ENCODE results near the gene GFOD2.

Gene GFOD2

DNA sequence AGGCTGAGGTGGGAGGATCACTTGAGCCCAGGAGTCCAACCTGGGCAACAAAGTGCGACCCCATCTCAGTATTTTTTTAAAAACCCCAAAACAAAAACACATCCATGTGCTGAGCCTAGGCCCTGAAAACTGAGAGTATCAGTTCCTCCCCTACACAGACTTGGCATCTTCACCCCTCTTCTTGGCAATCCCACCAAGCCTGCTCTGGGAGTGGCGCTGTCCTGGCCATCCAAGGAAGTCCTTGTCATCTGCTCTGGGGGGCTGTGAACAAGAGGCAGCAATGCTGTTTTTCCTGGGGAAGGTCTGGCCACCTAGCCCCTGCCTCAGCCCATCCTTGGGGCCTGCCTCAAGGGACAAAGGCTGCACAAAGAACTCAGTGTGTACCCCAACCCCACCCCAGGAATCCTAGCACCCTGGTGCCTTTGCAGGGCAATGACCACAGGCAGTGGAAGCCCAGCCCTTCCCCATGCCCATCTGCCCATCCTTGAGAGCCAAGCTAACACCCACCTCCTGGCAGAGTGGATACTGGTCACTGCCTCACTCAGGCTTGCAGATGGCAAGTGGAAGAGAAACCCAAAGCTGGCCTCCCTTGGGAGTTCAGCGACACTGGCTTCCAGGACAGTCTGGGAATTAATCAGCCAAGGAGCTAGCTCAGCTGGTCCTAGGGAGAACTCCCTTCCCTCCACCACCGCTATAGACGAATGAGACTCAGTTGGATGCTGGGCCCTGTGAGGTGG, 14.8 kb upstream of the GFOD2 start:
- no peak for DNase-seq (ENCODE audit: low spot score)

- no peak for DNase-seq (ENCODE audit: low spot score)
Measured at GRCh38 chr16:67731753-67732095, 12.6 kb upstream of the GFOD2 start.

DNA sequence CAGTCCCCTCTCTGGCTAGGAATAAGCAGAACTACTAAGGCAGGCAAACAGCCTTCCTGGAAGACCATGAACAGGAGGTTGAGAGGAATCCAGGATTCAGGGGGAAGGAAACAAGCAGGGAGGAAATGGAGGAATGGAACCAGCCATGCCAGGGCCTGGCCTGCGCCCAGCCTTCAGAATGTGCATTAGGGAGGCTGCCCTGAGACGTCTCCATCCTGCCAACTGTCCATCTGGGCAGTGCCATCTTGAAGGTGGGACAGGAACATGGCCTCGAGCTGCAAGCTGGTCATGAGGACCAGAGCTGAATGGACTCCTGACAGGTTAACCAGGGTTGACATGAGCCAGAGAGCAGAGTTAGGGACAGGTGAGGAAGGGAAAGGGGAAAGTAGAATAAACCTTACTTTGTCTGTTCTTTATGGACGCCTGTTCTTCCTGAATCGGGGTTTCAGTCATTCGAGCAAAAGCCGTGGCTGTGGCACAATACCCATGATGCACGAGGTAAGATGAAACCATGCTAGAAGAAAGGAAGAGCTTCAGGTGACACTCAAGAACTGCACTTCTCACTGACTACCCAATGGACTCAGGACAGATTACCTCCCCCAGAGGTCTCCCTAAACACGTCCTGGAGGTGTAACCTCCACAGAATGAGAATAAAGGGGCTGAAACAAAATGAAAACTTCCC, 12.1 kb upstream of the GFOD2 start:
- DNase-seq (ENCODE audit: low spot score), result no peak

DNA sequence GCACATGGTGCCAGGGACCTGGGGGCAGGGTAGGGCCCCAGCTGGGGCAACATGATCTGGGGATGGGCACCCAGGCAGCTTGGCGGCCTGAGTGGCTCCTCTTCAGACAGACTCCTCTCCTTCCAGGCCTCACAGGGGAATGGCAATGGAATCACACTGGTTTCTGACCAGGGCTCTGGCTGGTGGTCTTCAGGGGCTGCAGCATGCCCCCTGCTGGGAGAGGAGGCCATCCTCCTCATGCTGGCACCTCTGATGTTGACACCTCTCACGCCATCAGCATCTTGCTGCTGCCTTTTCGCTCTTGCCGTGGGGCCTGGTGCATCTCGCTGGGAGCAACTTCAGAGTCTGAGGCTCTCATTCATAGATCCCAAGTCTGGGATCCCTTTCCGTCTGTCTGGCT, 11.2 kb upstream of the GFOD2 start:
- DNase-seq (ENCODE audit: low spot score), result no peak

DNA sequence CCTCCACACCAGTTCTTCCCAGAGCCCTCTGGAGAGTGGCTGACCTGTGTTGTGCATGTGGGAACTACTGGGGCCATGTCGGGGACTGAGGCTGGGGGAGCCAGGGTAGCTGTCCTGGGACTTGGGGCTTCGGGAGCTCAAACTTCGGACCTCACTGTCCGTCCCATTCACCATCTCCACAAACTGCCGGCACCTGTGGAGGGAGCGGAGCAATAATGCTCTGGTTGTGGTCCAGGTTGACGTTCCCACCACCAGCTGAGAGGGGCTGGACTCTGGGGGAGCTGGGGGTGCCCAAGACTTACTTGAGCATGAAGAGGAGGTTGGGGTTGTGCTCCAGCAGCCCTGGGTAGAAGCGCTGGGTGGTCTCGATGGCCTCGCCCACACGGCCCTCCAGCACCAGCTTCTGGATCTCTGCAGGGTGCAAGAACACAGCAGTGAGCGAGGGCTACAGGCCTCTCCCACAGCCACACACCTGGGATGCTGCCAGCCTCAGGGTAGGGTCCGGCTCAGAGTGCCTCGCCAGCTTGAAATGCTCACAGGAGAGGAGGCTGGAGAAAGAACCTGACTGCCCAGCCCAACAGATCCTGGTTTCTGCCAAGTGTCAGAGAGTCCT, 10.6 kb upstream of the GFOD2 start:
- no peak for DNase-seq (ENCODE audit: low spot score)

- no peak for DNase-seq (ENCODE audit: low spot score)
Measured at GRCh38 chr16:67727521-67728485, 8.7 kb upstream of the GFOD2 start.

DNA sequence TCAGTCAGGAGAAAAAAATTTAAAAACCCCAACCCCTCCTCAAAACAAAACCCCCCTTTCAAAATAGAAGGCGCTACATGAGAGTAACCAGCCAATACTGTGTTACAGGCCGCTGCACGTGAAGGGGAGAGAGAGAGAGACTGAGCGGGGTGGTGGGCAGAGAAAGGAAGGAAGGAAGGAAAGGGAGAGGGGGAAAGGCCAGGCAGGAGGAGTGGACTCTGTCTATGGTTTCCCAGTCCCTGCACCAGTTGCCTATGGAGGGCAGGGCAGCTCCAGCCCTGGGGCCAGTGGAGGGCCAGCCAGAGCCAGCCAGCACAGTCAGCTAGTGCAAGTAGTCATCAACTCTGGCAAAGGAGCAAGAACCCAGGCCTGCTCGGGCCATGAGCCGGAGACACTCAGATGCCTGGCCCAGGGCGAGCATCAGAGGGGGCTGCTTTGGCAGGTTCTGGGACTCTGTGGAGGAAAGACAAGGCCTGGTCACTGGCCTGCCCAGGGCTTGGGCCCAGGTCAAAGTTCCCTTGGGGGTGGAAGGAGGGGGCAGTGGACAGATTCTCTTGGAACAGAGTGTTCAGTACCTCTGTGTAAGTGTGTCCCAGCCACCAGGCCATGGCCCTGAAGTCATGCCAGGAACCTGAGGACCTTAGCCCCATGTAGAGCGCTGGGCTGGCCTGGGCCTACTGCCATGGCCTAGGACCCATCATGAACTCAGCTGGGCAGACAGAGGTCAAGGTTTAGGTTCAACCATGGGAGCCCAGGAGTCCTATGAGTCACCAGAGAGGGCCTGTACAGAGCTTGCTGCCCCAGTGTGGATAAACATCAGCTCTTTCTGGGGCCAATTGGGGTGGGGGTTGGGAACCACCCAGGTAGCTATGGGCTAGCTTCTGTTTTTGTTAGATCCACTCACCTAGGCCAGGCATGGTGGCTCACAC, 7.3 kb upstream of the GFOD2 start:
- DNase-seq (ENCODE audit: low spot score), result no peak

DNA sequence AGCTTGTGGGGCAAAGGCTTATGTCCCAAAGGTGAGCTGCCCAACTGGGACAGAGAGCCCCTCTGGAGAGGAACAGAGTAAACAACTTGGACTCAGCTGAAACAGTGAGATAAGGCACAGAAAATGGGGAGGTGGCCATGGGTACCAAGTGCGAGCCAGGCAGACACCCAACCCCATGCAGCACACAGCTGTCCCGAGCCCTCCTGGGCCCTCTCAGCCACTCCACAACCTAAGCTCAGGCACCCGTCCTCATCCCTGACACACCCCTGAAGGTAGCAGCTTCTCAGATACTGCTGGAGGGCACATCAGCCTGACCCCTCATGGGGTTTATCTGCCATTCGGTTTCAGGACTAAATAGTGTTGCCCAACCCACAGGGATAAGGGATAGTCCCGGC, 4.8 kb upstream of the GFOD2 start:
- DNase-seq (ENCODE audit: low spot score), result no peak

DNA sequence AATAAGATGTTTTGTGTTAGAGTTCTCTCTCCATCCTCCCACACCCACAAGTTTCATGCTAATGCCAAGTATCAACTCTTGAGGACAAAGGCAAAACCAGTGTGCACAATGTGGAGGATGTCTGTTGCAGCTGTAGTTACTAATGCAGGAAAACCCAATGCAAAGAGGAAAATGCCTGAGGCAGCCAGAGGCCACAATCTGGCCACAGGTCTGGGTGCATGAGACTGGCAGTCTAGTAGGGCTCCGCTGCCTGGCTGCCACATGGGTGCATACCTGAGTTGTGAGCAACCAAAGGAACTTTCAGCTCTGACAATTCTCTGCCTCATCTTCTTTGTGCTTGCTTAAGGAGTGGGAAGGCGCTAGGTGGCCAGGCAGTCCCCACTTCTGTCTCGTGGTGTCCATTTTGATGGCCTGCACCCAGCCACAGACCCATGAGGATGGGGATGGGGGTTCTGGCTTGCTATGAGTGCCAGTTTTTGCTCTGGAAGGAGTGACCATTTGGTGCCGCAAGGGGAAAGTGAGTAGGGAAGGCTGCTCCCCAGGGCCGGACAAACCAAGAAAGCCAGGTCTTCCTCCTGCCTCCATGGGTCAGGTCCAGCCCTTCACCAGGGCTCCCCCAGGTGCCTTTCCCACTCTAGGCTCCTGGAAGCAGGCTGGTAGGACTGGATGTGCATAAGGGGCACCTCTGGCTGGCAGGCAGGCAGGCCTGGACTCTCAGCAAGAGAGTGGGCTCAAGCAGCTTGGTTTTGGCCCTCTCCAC, 4.2 kb upstream of the GFOD2 start:
- DNase-seq (ENCODE audit: low spot score), result no peak

DNA sequence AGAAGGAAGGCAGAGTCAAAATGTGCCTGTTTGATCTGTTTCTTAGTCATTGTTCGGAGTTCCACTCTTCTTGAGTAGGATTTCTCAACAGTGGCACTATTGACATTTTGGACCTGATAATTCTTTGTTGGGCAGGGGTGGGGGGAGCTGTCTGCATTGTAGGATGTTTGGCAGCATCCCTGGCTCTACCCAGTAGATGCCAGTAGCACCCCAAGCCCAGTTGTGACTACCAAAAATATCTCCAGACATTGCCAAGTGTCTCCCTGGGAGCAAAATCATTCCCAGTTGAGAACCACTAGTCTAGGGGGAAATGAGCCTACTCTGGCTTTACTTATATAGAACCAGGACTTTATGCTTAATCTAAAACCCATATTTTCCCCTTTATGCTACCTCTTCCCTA, 1.1 kb upstream of the GFOD2 start:
- no peak for DNase-seq (ENCODE audit: low spot score)

DNA sequence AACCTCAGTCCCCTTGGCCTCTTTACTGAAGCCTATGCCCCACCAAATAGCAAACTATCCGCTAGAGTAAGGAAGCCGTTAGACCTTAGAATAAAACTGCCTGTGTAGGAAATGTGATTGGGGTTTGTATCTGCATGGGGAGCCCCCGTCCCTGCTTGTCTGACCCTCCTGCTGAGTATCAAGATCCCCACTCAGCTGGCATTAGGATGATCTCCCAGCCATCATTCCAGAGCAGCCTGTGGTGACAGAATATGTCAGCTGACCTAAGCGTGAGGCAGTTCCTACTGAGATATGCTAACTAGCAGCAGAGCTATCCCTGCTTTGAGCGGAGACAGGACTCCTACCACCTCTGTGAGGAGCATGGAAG, 645 bp upstream of the GFOD2 start:
- DNase-seq (ENCODE audit: low spot score), result peak; percentile 10

DNA sequence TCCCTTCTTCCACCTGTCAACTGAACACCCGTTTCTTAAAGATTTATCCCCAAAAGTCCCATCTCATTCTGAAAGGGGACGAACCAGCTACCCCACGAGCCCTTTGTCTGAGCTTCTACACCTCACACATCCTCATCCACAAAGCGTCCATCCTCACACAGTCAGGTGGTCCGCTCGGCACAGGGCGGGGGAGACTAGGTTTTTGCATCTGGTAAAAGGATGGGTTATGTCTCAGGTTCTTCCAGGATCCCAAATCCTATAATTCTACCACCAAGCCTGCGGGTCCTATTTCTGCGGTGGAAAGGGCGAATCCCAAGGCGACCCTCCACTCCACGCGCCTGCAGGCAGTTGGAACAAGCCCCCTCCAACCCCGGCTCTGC, 458 bp downstream of the GFOD2 start:
- no peak for DNase-seq (ENCODE audit: low spot score)

DNA sequence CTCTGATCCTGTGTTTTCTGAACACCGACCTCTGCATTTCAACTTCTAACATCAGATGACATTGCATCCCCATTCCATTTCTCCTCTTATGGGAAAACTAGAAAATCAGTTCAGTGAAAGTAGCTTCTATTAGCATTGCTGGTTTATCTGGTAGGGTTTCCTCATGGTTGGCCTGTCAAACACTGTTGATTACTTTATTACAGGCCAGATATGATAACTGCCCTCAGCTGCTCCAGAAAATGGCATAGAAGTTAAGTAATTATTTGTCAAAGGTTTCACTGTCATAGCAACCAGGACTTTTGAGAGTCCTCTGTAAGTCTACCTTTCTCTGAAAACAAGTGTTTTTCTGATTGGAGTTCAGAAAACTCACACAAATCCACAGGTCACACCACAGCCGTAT, 3.0 kb downstream of the GFOD2 start:
- DNase-seq (ENCODE audit: low spot score), result no peak

DNA sequence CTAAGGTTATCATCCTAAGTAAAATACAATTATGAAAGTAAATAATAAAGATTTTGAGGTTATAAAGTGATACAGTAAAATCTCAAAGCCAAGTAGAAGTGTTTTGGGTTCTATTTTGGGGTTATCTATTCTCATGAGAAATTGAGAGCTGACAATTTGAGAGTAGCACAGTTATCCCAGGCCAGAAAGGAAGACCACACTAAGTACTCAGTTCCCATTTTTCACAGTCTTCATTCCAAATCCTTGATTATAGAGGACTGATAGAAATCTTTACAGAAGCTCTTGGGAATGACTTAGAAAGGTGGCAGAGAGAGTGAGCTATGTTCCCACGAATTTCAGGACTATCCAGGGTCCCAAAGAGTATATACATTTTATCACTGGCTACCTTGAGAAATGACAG, 4.6 kb downstream of the GFOD2 start:
- DNase-seq (ENCODE audit: low spot score), result no peak

DNA sequence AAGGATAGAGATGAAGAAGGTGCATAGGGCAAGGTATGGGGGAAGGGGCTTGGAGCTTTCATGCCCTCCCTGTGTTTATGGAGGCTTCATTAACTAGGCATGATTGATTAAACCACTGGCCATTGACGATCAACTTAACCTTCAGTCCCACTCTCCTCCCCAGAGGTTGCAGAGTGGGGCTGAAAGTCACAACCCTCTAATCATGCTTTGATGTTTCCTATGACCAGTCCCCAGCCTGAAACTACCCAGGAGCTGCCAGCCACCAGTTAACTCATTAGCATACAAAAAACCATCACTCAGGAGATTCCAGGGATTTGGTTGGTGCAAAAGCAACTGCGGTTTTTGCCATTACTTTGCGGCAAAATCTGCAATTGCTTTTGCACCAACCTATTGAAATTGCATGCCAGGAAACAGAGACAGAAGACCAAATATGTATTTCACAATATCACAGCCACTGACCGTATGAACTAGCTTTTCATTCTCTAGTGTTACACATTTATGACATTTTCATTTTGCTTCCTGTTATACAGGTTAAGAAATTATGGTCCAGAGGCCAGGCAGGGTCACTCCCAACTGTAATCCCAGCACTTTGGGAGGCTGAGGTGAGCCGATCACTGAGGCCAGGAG, 5.4 kb downstream of the GFOD2 start:
- DNase-seq (ENCODE audit: low spot score), result no peak

- no peak for DNase-seq (ENCODE audit: low spot score)
Measured at GRCh38 chr16:67710607-67711006, 8.5 kb downstream of the GFOD2 start.

GRCh38 chr16:67709050-67709449, 10.1 kb downstream of the GFOD2 start:
- DNase-seq (ENCODE audit: low spot score), result no peak

DNA sequence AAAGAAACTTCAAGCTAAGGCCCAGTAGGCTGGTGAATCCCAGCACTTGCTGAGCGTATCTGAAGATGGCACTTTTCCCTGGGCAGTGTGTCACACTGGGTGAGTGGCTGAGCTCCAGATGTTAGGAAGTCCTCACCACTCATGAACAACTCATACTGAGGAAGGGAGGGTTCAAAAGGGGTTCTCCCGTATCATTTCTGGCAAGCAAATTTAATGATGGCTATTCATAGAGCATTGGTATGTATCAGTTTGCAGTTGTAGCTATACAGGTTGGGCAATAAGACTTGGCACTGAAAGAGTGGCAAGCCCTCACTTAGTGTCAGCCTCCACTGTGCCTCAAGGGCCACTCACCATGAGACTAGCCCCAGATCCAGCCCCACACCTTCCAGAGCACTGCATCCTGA, 10.7 kb downstream of the GFOD2 start:
- no peak for DNase-seq (ENCODE audit: low spot score)

- no peak for DNase-seq (ENCODE audit: low spot score)
Measured at GRCh38 chr16:67707790-67708189, 11.3 kb downstream of the GFOD2 start.

DNA sequence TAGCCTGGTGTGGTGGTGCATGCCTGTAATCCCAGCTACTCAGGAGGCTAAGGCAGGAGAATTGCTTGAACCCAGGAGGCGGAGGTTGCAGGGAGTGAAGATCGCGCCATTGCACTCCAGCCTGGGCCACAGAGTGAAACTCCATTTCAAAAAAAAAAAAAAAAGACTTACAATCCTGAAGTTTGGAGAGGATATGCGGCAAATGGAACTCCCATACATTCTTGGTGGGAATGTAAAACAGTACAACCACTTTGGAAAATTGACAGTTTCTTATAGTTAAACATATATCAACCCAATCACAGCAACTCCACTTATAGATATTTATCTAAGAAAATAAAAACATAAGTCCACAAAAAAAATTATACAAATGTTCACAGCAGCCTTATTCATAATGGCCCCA, 11.9 kb downstream of the GFOD2 start:
- no peak for DNase-seq (ENCODE audit: low spot score)

Data from CD4-positive, alpha-beta T cell treated with Interleukin-2 at 100 ng/mL for 4 hours (primary cell).